CD4-positive, alpha-beta T cell (primary cell): ENCODE results near the gene DPP4. TPM values are rescaled to one million over a fixed set of nuclear protein-coding genes. Genes with fewer than 3 reads are reported as not detected.

Source experiments
- ATAC-seq: fragments of 200-7000 bp; cut with Tn5 transposase; one replicate; pipeline ENCODE4 v1.10.0; 2022; ENCODE audit warnings: mild to moderate bottlenecking; ENCODE audit not compliant: poor library complexity
- CTCF ChIA-PET: fragments of 350-600 bp; sonication (Branson Sonifier 250); formaldehyde crosslinking; loops from one replicate; lab custom pipeline; 2021; ENCODE audit warnings: antibody characterized with exemption, inconsistent platforms; lab: Charles Lee
- POLR2A ChIA-PET: fragments of 350-600 bp; sonication (Branson Sonifier 250); formaldehyde crosslinking; loops from one replicate; lab custom pipeline; 2021; ENCODE audit warnings: antibody characterized with exemption, inconsistent platforms; lab: Charles Lee
- DNase-seq, 14 experiments: peaks; one replicate each; pipeline ENCODE4 v3.0.0-alpha.2; 2013 to 2020; ENCODE audit warnings: mixed read lengths in 2 of 14
- H3K27ac ChIP-seq, 2 donors: one replicate each; pipeline versions ENCODE4 v1.5.1 to v1.7.0; 2013; ENCODE audit warnings: low read length in 2 of 2, low read depth in 1 of 2, mild to moderate bottlenecking in 1 of 2
- H3K27me3 ChIP-seq, 2 experiments: 1 replicate in 1 of 2; 2 replicates in 1 of 2; pipeline versions ENCODE4 v1.6.1 to v1.7.0; 2013; ENCODE audit warnings: low read length in 2 of 2, control low read depth in 1 of 2, mild to moderate bottlenecking in 1 of 2, moderate library complexity in 1 of 2; ENCODE audit not compliant: insufficient read depth in 2 of 2, control insufficient read depth in 1 of 2
- H3K36me3 ChIP-seq: one replicate; pipeline ENCODE4 v1.6.1; 2013; ENCODE audit warnings: low read length, control low read depth; ENCODE audit not compliant: insufficient read depth
- H3K4me1 ChIP-seq: one replicate; pipeline ENCODE4 v1.6.1; 2013; ENCODE audit warnings: low read length, control low read depth; ENCODE audit not compliant: insufficient read depth
- H3K4me3 ChIP-seq: one replicate; pipeline ENCODE4 v1.5.1; 2013; ENCODE audit warnings: mild to moderate bottlenecking, low read length, moderate library complexity
- H3K9me3 ChIP-seq, 2 experiments: 1 replicate in 1 of 2; 2 replicates in 1 of 2; pipeline versions ENCODE4 v1.6.1 to v1.7.0; 2013; ENCODE audit warnings: low read length in 2 of 2, mild to moderate bottlenecking in 2 of 2, control low read depth in 1 of 2, moderate library complexity in 1 of 2; ENCODE audit not compliant: control insufficient read depth in 1 of 2, insufficient read depth in 1 of 2
- H3K27ac Mint-ChIP-seq: one replicate; pipeline ENCODE4 v1.8.0; 2020; ENCODE audit warnings: mixed read lengths
- H3K27me3 Mint-ChIP-seq: one replicate; pipeline ENCODE4 v1.8.0; 2021; ENCODE audit warnings: mixed read lengths
- H3K36me3 Mint-ChIP-seq: one replicate; pipeline ENCODE4 v1.8.0; 2021; ENCODE audit warnings: low read depth, mixed read lengths
- H3K4me1 Mint-ChIP-seq: one replicate; pipeline ENCODE4 v1.8.0; 2021; ENCODE audit warnings: low read depth, mixed read lengths
- H3K4me3 Mint-ChIP-seq: one replicate; pipeline ENCODE4 v1.8.0; 2020; ENCODE audit warnings: mild to moderate bottlenecking, mixed read lengths
- H3K9me3 Mint-ChIP-seq: one replicate; pipeline ENCODE4 v1.8.0; 2020; ENCODE audit warnings: mixed read lengths
- CTCF ChIP-seq: fragments of 200-600 bp; IDR thresholded peaks from one replicate; pipeline ENCODE4 v1.8.0; 2022; ENCODE audit warnings: antibody characterized with exemption, mild to moderate bottlenecking
- intact Hi-C, 2 experiments: fragments of 100-400 bp; cut with DNase I in 1 of 2; cut with micrococcal nuclease in 1 of 2; formaldehyde crosslinking; loops; one replicate each; pipeline versions ENCODE4 v1.15.1 to v1.9.0; 2023 to 2025; cut with DNase I, micrococcal nuclease
- total RNA-seq, 174 experiments: library from RNA in 2 of 174; stranded (reverse) in 2 of 174; gene quantifications; one replicate each; pipeline ENCODE4 v1.2.3 and lab custom pipeline; 2021 to 2026

Gene DPP4
- total RNA-seq, 2 experiments from 2014 or later: 15.5 to 16.7 TPM

GRCh38 chr2:162072976-162073887, 783 bp downstream of the DPP4 start:
- peak overlapping the region; percentile 57 to 60 for H3K27ac ChIP-seq
- peak overlapping the region; percentile 95 for H3K4me3 Mint-ChIP-seq
- no peaks in the 10 kb centered on the region for H3K27me3 ChIP-seq
- ATAC-seq (peak; percentile 44), DNase-seq (peak in 11 of 14 experiments; percentile 4 to 46 (median 25))
- intact Hi-C loops: loop anchor here in 1 of 2 experiments (2.0 to 5.0 kb wide), 2 partner anchors 14 to 49 kb away; no protein-coding TSS in a partner anchor
- POLR2A ChIA-PET: interaction anchor here (0.7 to 6.0 kb wide), 8 partner anchors 9 to 81 kb away, joined by 3 to 48 read pairs (median 8); no protein-coding TSS in a partner anchor
- CTCF ChIA-PET: interaction anchor here (0.9 to 1.2 kb wide), 5 partner anchors 15 to 120 kb away, joined by 3 to 4 read pairs (median 3); no protein-coding TSS in a partner anchor
- peaks cover 0 to 4% of the 10 kb centered on the region in 2 experiments for H3K9me3 ChIP-seq
- peaks cover 2% of the 10 kb centered on the region for H3K36me3 ChIP-seq
- peak overlapping the region; percentile 85 for H3K4me3 ChIP-seq
- H3K27ac Mint-ChIP-seq: peak overlapping the region; percentile 79
- H3K4me1 Mint-ChIP-seq: peaks cover 57% of the 10 kb centered on the region
- H3K4me1 ChIP-seq: peaks cover 26% of the 10 kb centered on the region
- H3K27me3 Mint-ChIP-seq: no peaks in the 10 kb centered on the region
- no peak for TF ChIP-seq CTCF
- no peaks in the 10 kb centered on the region for H3K9me3 Mint-ChIP-seq
- peaks cover 16% of the 10 kb centered on the region for H3K36me3 Mint-ChIP-seq

GRCh38 chr2:162072181-162072702, 1.8 kb downstream of the DPP4 start:
- peak overlapping the region; percentile 95 for H3K4me3 Mint-ChIP-seq
- DNase-seq (peak in 1 of 14 experiments; percentile 48), ATAC-seq (no peak)
- Histone ChIP-seq H3K9me3 (peaks cover 0 to under 1% of the 10 kb centered on the region in 2 experiments), H3K27me3 (no peaks in the 10 kb centered on the region), H3K27ac (no peak overlapping the region), H3K4me3 (peak overlapping the region; percentile 85), H3K36me3 (peaks cover 7% of the 10 kb centered on the region), H3K4me1 (peaks cover 26% of the 10 kb centered on the region)
- peak overlapping the region; percentile 48 for H3K27ac Mint-ChIP-seq
- H3K9me3 Mint-ChIP-seq: no peaks in the 10 kb centered on the region
- peaks cover 18% of the 10 kb centered on the region for H3K36me3 Mint-ChIP-seq
- ChIA-PET POLR2A (interaction anchor here (1.4 to 6.0 kb wide), 5 partner anchors 8 to 59 kb away, joined by 3 to 48 read pairs (median 22); no protein-coding TSS in a partner anchor), CTCF (no interaction called here)
- peaks cover 59% of the 10 kb centered on the region for H3K4me1 Mint-ChIP-seq
- no peaks in the 10 kb centered on the region for H3K27me3 Mint-ChIP-seq
- TF ChIP-seq CTCF: no peak
- intact Hi-C loops: loop anchor here in 1 of 2 experiments (2.0 to 5.0 kb wide), 2 partner anchors 13 to 50 kb away; no protein-coding TSS in a partner anchor

GRCh38 chr2:162071001-162071400, 3.0 kb downstream of the DPP4 start:
- Mint-ChIP-seq H3K9me3 (no peaks in the 10 kb centered on the region), H3K27me3 (no peaks in the 10 kb centered on the region), H3K4me3 (peak overlapping the region; percentile 74), H3K4me1 (peaks cover 68% of the 10 kb centered on the region), H3K27ac (no peak overlapping the region), H3K36me3 (peaks cover 18% of the 10 kb centered on the region)
- Histone ChIP-seq H3K27me3 (no peaks in the 10 kb centered on the region), H3K4me1 (peaks cover 26% of the 10 kb centered on the region), H3K9me3 (no peaks in the 10 kb centered on the region), H3K27ac (no peak overlapping the region), H3K4me3 (peak overlapping the region; percentile 85), H3K36me3 (peaks cover 7% of the 10 kb centered on the region)
- ChIA-PET CTCF (no interaction called here), POLR2A (interaction anchor here (1.5 to 6.0 kb wide), 3 partner anchors 12 to 58 kb away, joined by 5 to 48 read pairs (median 37); no protein-coding TSS in a partner anchor)
- no peak for TF ChIP-seq CTCF
- intact Hi-C loops: loop anchor here in 1 of 2 experiments (5.0 kb wide), 1 partner anchor 51 kb away; no protein-coding TSS in a partner anchor
- DNase-seq (no peak), ATAC-seq (no peak)
